HEK293 (cell line): Measurements from ENCODE around the gene KLK11.

Experiments used
- CTCF ChIA-PET: fragments of 350-600 bp; formaldehyde crosslinking; extraction: SDS; loops from one replicate; lab custom pipeline; 2021; ENCODE audit warnings: antibody characterized with exemption; lab: Yijun Ruan, JAX
- POLR2A ChIA-PET: fragments of 300-600 bp; formaldehyde crosslinking; extraction: SDS; loops from one replicate; lab custom pipeline; 2020; ENCODE audit warnings: antibody characterized with exemption, inconsistent platforms; lab: Yijun Ruan, JAX
- H3K27ac ChIP-seq: fragments of 200-500 bp; sonication (Bioruptor generic); 2 replicates; pipeline ENCODE4 v1.5.1; 2014; ENCODE audit warnings: low read depth, low read length, control low read depth, inconsistent platforms; ENCODE audit errors: extremely low read depth
- H3K36me3 ChIP-seq, 2 experiments: fragments of 200-500 bp in 1 of 2; sonication (Bioruptor generic) in 1 of 2; 1 replicate in 1 of 2; 2 replicates in 1 of 2; pipeline ENCODE4 v1.5.1; 2014 to 2017; ENCODE audit warnings: inconsistent platforms in 2 of 2, low read length in 2 of 2; ENCODE audit not compliant: control insufficient read depth in 2 of 2, insufficient read depth in 1 of 2
- H3K4me1 ChIP-seq: fragments of 200-500 bp; sonication (Bioruptor generic); 2 replicates; pipeline ENCODE4 v1.5.1; 2014; ENCODE audit warnings: mild to moderate bottlenecking, low read length, inconsistent platforms; ENCODE audit not compliant: control insufficient read depth, insufficient read depth
- H3K4me3 ChIP-seq: 2 replicates; pipeline ENCODE4 v1.5.1; 2011; ENCODE audit warnings: low read depth, mild to moderate bottlenecking, control low read depth, low read length, moderate library complexity
- H3K9me3 ChIP-seq: fragments of 200-500 bp; sonication (Bioruptor generic); 2 replicates; pipeline ENCODE4 v1.5.1; 2014; ENCODE audit warnings: low read depth, low read length, inconsistent platforms; ENCODE audit not compliant: control insufficient read depth, insufficient read depth
- AEBP2 ChIP-seq: fragments of 450-650 bp; formaldehyde crosslinking; IDR thresholded peaks from 2 replicates; pipeline ENCODE4 v1.5.1; 2016; ENCODE audit warnings: missing biosample characterization, missing genetic modification characterization, borderline replicate concordance
- BCL11B ChIP-seq: fragments of 450-650 bp; formaldehyde crosslinking; IDR thresholded peaks from 2 replicates; pipeline ENCODE4 v1.5.1; 2016; ENCODE audit warnings: low read depth, missing biosample characterization, missing genetic modification characterization
- GLIS2 ChIP-seq: fragments of 450-650 bp; formaldehyde crosslinking; IDR thresholded peaks from 2 replicates; pipeline ENCODE4 v1.5.1; 2016; ENCODE audit warnings: missing biosample characterization, missing genetic modification characterization
- REST ChIP-seq: fragments of 450-650 bp; formaldehyde crosslinking; IDR thresholded peaks from 2 replicates; pipeline ENCODE4 v1.5.1; 2016; ENCODE audit warnings: missing biosample characterization, missing genetic modification characterization
- SP2 ChIP-seq: fragments of 450-650 bp; formaldehyde crosslinking; IDR thresholded peaks from 2 replicates; pipeline ENCODE4 v1.5.1; 2016; ENCODE audit warnings: missing biosample characterization, missing genetic modification characterization
- SP3 ChIP-seq: fragments of 450-650 bp; formaldehyde crosslinking; IDR thresholded peaks from 2 replicates; pipeline ENCODE4 v1.5.1; 2016; ENCODE audit warnings: missing biosample characterization, missing genetic modification characterization
- YY1 ChIP-seq: fragments of 450-650 bp; formaldehyde crosslinking; IDR thresholded peaks from 2 replicates; pipeline ENCODE4 v1.5.1; 2018; ENCODE audit warnings: missing biosample characterization, missing genetic modification characterization
- ZBTB49 ChIP-seq: fragments of 450-650 bp; formaldehyde crosslinking; IDR thresholded peaks from 2 replicates; pipeline ENCODE4 v1.5.1; 2016; ENCODE audit warnings: missing biosample characterization, missing genetic modification characterization, low read depth
- ZBTB7A ChIP-seq: fragments of 450-650 bp; formaldehyde crosslinking; IDR thresholded peaks from 2 replicates; pipeline ENCODE4 v1.5.1; 2016; ENCODE audit warnings: low read depth, missing biosample characterization, missing genetic modification characterization
- ZNF19 ChIP-seq: fragments of 450-650 bp; formaldehyde crosslinking; IDR thresholded peaks from 2 replicates; pipeline ENCODE4; 2016; ENCODE audit warnings: missing biosample characterization, missing genetic modification characterization, low read depth
- ZNF211 ChIP-seq: fragments of 450-650 bp; formaldehyde crosslinking; IDR thresholded peaks from 2 replicates; pipeline ENCODE4 v1.5.1; 2016; ENCODE audit warnings: low read depth, missing biosample characterization, missing genetic modification characterization
- ZNF324 ChIP-seq: fragments of 450-650 bp; formaldehyde crosslinking; IDR thresholded peaks from 2 replicates; pipeline ENCODE4 v1.5.1; 2016; ENCODE audit warnings: missing biosample characterization, missing genetic modification characterization
- ZNF335 ChIP-seq: fragments of 450-650 bp; formaldehyde crosslinking; conservative IDR thresholded peaks from 2 replicates; pipeline ENCODE4 v1.5.1; 2016; ENCODE audit warnings: missing biosample characterization, missing genetic modification characterization
- ZNF341 ChIP-seq: fragments of 450-650 bp; formaldehyde crosslinking; IDR thresholded peaks from 2 replicates; pipeline ENCODE4; 2016; ENCODE audit warnings: low read depth, missing biosample characterization, missing genetic modification characterization
- ZNF449 ChIP-seq: fragments of 450-650 bp; formaldehyde crosslinking; IDR thresholded peaks from 2 replicates; pipeline ENCODE4 v1.5.1; 2017; ENCODE audit warnings: missing biosample characterization, mild to moderate bottlenecking, missing genetic modification characterization, moderate library complexity
- ZNF473 ChIP-seq: fragments of 450-650 bp; formaldehyde crosslinking; IDR thresholded peaks from 2 replicates; pipeline ENCODE4 v1.5.1; 2017; ENCODE audit warnings: missing biosample characterization, missing genetic modification characterization
- ZNF518A ChIP-seq: fragments of 450-650 bp; formaldehyde crosslinking; conservative IDR thresholded peaks from 2 replicates; pipeline ENCODE4 v1.5.1; 2016; ENCODE audit warnings: low read depth, missing biosample characterization, missing genetic modification characterization
- ZNF555 ChIP-seq: fragments of 450-650 bp; formaldehyde crosslinking; conservative IDR thresholded peaks from 2 replicates; pipeline ENCODE4 v1.5.1; 2017; ENCODE audit warnings: missing biosample characterization, mild to moderate bottlenecking, missing genetic modification characterization, inconsistent platforms
- ZNF560 ChIP-seq: fragments of 450-650 bp; formaldehyde crosslinking; IDR thresholded peaks from 2 replicates; pipeline ENCODE4 v1.5.1; 2017; ENCODE audit warnings: missing biosample characterization, missing genetic modification characterization, borderline replicate concordance
- ZNF580 ChIP-seq: fragments of 450-650 bp; formaldehyde crosslinking; IDR thresholded peaks from 2 replicates; pipeline ENCODE4 v1.5.1; 2016; ENCODE audit warnings: missing biosample characterization, missing genetic modification characterization
- ZNF600 ChIP-seq: fragments of 450-650 bp; formaldehyde crosslinking; IDR thresholded peaks from 2 replicates; pipeline ENCODE4 v1.5.1; 2016; ENCODE audit warnings: missing biosample characterization, missing genetic modification characterization
- ZNF610 ChIP-seq: fragments of 450-650 bp; formaldehyde crosslinking; IDR thresholded peaks from 2 replicates; pipeline ENCODE4 v1.5.1; 2016; ENCODE audit warnings: missing biosample characterization, missing genetic modification characterization, borderline replicate concordance
- ZNF629 ChIP-seq: fragments of 450-650 bp; formaldehyde crosslinking; IDR thresholded peaks from 2 replicates; pipeline ENCODE4 v1.5.1; 2017; ENCODE audit warnings: missing biosample characterization, missing genetic modification characterization
- ZNF677 ChIP-seq: fragments of 450-650 bp; IDR thresholded peaks from 2 replicates; pipeline ENCODE4 v1.5.0; 2018; ENCODE audit warnings: missing biosample characterization, mild to moderate bottlenecking, missing genetic modification characterization, moderate library complexity

KLK11 gene

GRCh38 chr19:51006406-51006805 lies 20.0 kb downstream of the KLK11 start (continued):
- TF ChIP-seq REST (tag by site-specific recombination) (no peak), ZNF324 (no peak), ZNF629 (tag by site-specific recombination) (peak; percentile 75), ZNF341 (tag by site-specific recombination) (peak; percentile 58; the same call in 1 of the 2 replicates), ZNF19 (no peak), ZNF335 (tag by site-specific recombination) (no peak), ZNF600 (tag by site-specific recombination) (peak; percentile 42; the same call in 1 of the 2 replicates), ZBTB49 (tag by site-specific recombination) (no peak), ZNF518A (no peak), SP2 (no peak), SP3 (tag by site-specific recombination) (no peak), ZNF211 (tag by site-specific recombination) (no peak), ZNF449 (tag by site-specific recombination) (no peak), YY1 (tag by site-specific recombination) (no peak)

- no peaks in the 10 kb centered on the region for H3K36me3 ChIP-seq
- TF ChIP-seq ZNF473 (tag by site-specific recombination), result no peak
- TF ChIP-seq ZBTB7A (tag by site-specific recombination), result no peak
- TF ChIP-seq ZNF677 (tag by site-specific recombination), result no peak
- TF ChIP-seq ZNF580 (tag by site-specific recombination), result no peak
- TF ChIP-seq ZNF610 (tag by site-specific recombination), result no peak
- TF ChIP-seq GLIS2 (tag by site-specific recombination), result no peak
- no peak for TF ChIP-seq ZNF555
- no peak for TF ChIP-seq ZNF335 (tag by site-specific recombination)
- TF ChIP-seq ZNF560 (tag by site-specific recombination), result no peak
- no peak for TF ChIP-seq AEBP2
- no peak for TF ChIP-seq BCL11B (tag by site-specific recombination)
- no peaks in the 10 kb centered on the region for H3K4me1 ChIP-seq
- ChIA-PET CTCF (no interaction called here), POLR2A (no interaction called here)
- H3K4me3 ChIP-seq, result no peak overlapping the region
- H3K9me3 ChIP-seq, result no peaks in the 10 kb centered on the region
- H3K27ac ChIP-seq, result no peak overlapping the region
Measured at GRCh38 chr19:51005248-51005647, 21.2 kb downstream of the KLK11 start.
